A549 (cell line): ENCODE results near the gene A4GNT. TPM values are rescaled to one million over a fixed set of nuclear protein-coding genes. Genes with fewer than 3 reads are reported as not detected.

Experiments used
- ATAC-seq, 2 experiments: fragments of 200-7000 bp in 1 of 2; fragments of >200 bp in 1 of 2; cut with Nextera tagmentation in 1 of 2; cut with Tn5 transposase in 1 of 2; 3 replicates each; pipeline versions ENCODE4 v1.8.0 to v1.9.1; 2018 to 2020; ENCODE audit warnings: mild to moderate bottlenecking in 1 of 2, moderate library complexity in 1 of 2
- CTCF ChIA-PET: fragments of 300-600 bp; sonication (Branson Sonifier 250); formaldehyde crosslinking; extraction: SDS; loops from one replicate; lab custom pipeline; 2021; ENCODE audit warnings: antibody characterized with exemption, inconsistent platforms; lab: Yijun Ruan, JAX
- POLR2A ChIA-PET: fragments of 350-600 bp; formaldehyde crosslinking; extraction: SDS; loops from one replicate; lab custom pipeline; 2021; ENCODE audit warnings: antibody characterized with exemption, inconsistent platforms; lab: Yijun Ruan, JAX
- DNase-seq, 2 experiments: peaks; one replicate each; pipeline versions ENCODE4 v3.0.0 to v3.0.0-alpha.2; 2011 to 2016; ENCODE audit warnings: low read depth in 1 of 2, low spot score in 1 of 2
- FAIRE-seq: peaks from 2 replicates; lab custom pipeline; 2011; peaks lifted over from hg19 to GRCh38; lab: Jason Lieb, UNC
- H3K27ac ChIP-seq, 2 experiments: fragments of >200 bp; sonication (Bioruptor Twin); formaldehyde crosslinking; 3 replicates each; pipeline ENCODE4 v1.5.1; 2016 to 2017
- H3K4me1 ChIP-seq: fragments of >200 bp; sonication (Bioruptor Twin); formaldehyde crosslinking; 3 replicates; pipeline ENCODE4 v1.6.1; 2016
- H3K4me2 ChIP-seq: fragments of >200 bp; sonication (Bioruptor Twin); formaldehyde crosslinking; 3 replicates; pipeline ENCODE4 v1.6.1; 2016
- H3K4me3 ChIP-seq: fragments of >200 bp; sonication (Bioruptor Twin); formaldehyde crosslinking; 3 replicates; pipeline ENCODE4 v1.5.1; 2016
- H3K9me3 ChIP-seq: fragments of >200 bp; sonication (Bioruptor Twin); formaldehyde crosslinking; 3 replicates; pipeline ENCODE4 v1.6.1; 2016
- ATOH8 ChIP-seq: fragments of 250-450 bp; sonication (Bioruptor Pico); IDR thresholded peaks from 2 replicates; pipeline ENCODE4 v1.5.0; 2020; ENCODE audit warnings: low read depth, mild to moderate bottlenecking, moderate library complexity
- BCL3 ChIP-seq: fragments of >200 bp; sonication (Bioruptor Twin); formaldehyde crosslinking; IDR thresholded peaks from 3 replicates; pipeline ENCODE4 v1.6.1; 2016
- CBX2 ChIP-seq: fragments of 200-600 bp; sonication (generic); IDR thresholded peaks from 2 replicates; pipeline ENCODE4 v1.6.1; 2016; ENCODE audit warnings: low read depth, mild to moderate bottlenecking, borderline replicate concordance
- CBX8 ChIP-seq: fragments of 200-600 bp; sonication (generic); IDR thresholded peaks from 2 replicates; pipeline ENCODE4 v1.6.1; 2016
- CEBPB ChIP-seq, 2 experiments: fragments of >200 bp in 1 of 2; sonication (Bioruptor Twin) in 1 of 2; formaldehyde crosslinking in 1 of 2; IDR thresholded peaks; 2 replicates each; pipeline ENCODE4 v1.6.1; 2012 to 2016
- CHD2 ChIP-seq: fragments of 150-350 bp; IDR thresholded peaks from 2 replicates; pipeline ENCODE4 v1.6.1; 2014; ENCODE audit warnings: low read length; ENCODE audit not compliant: partially characterized antibody
- CHD4 ChIP-seq: fragments of 200-600 bp; sonication (generic); IDR thresholded peaks from 2 replicates; pipeline ENCODE4 v1.6.1; 2016; ENCODE audit warnings: antibody characterized with exemption, mild to moderate bottlenecking, borderline replicate concordance
- CTCF ChIP-seq: fragments of >200 bp; sonication (Bioruptor Twin); formaldehyde crosslinking; IDR thresholded peaks from 3 replicates; pipeline ENCODE4 v1.5.1; 2016
- EHF ChIP-seq: fragments of 250-450 bp; sonication (Bioruptor Pico); IDR thresholded peaks from 2 replicates; pipeline ENCODE4 v1.5.0; 2020; ENCODE audit warnings: mild to moderate bottlenecking
- EP300 ChIP-seq, 2 experiments: fragments of >200 bp; sonication (Bioruptor Twin); formaldehyde crosslinking; IDR thresholded peaks; 2 replicates in 1 of 2; 3 replicates in 1 of 2; pipeline ENCODE4 v1.6.1; 2016 to 2017
- ESRRA ChIP-seq: fragments of 150-350 bp; IDR thresholded peaks from 2 replicates; pipeline ENCODE4 v1.6.1; 2014; ENCODE audit warnings: mild to moderate bottlenecking, low read length, borderline replicate concordance
- FOSB ChIP-seq: fragments of 250-450 bp; sonication (Bioruptor Pico); IDR thresholded peaks from 2 replicates; pipeline ENCODE4 v1.5.0; 2020; ENCODE audit warnings: mild to moderate bottlenecking, moderate library complexity
- HEYL ChIP-seq: fragments of 250-450 bp; sonication (Bioruptor Pico); IDR thresholded peaks from 2 replicates; pipeline ENCODE4 v1.8.0; 2021; ENCODE audit warnings: mild to moderate bottlenecking, moderate library complexity
- HMGXB4 ChIP-seq: fragments of 250-450 bp; sonication (Bioruptor Pico); IDR thresholded peaks from 2 replicates; pipeline ENCODE4 v1.5.0; 2021; ENCODE audit warnings: mild to moderate bottlenecking, moderate library complexity, borderline replicate concordance
- HOXA7 ChIP-seq: fragments of 250-450 bp; sonication (Bioruptor Pico); IDR thresholded peaks from 2 replicates; pipeline ENCODE4 v1.5.0; 2020; ENCODE audit warnings: mild to moderate bottlenecking, moderate library complexity
- HOXB5 ChIP-seq: fragments of 250-450 bp; sonication (Bioruptor Pico); IDR thresholded peaks from 2 replicates; pipeline ENCODE4 v1.5.0; 2020; ENCODE audit warnings: mild to moderate bottlenecking, moderate library complexity
- MAX ChIP-seq: IDR thresholded peaks from 2 replicates; pipeline ENCODE4 v1.6.1; 2012
- MYC ChIP-seq: IDR thresholded peaks from 2 replicates; pipeline ENCODE4 v1.6.1; 2012; ENCODE audit warnings: mild to moderate bottlenecking, inconsistent platforms, low read length, improper control_type of control experiment, borderline replicate concordance
- PHF8 ChIP-seq: fragments of 200-600 bp; sonication (generic); IDR thresholded peaks from 2 replicates; pipeline ENCODE4 v1.6.1; 2016; ENCODE audit warnings: low read depth, mild to moderate bottlenecking, antibody characterized with exemption, moderate library complexity, borderline replicate concordance
- POLR2AphosphoS2 ChIP-seq: conservative IDR thresholded peaks from 2 replicates; pipeline ENCODE4 v1.6.1; 2012; ENCODE audit warnings: low read length, improper control_type of control experiment, inconsistent platforms
- RARB ChIP-seq: fragments of 250-450 bp; sonication (Bioruptor Pico); IDR thresholded peaks from 2 replicates; pipeline ENCODE4 v1.8.0; 2021; ENCODE audit warnings: mild to moderate bottlenecking, moderate library complexity
- RFX5 ChIP-seq: fragments of 450-650 bp; IDR thresholded peaks from 2 replicates; pipeline ENCODE4 v1.7.1; 2014; ENCODE audit warnings: antibody characterized with exemption, mild to moderate bottlenecking, moderate library complexity
- ZC3H11A ChIP-seq: fragments of 450-650 bp; IDR thresholded peaks from 2 replicates; pipeline ENCODE4 v1.6.1; 2014; ENCODE audit warnings: antibody characterized with exemption, mild to moderate bottlenecking
- ZNF302 ChIP-seq: fragments of 250-450 bp; sonication (Bioruptor Pico); IDR thresholded peaks from 2 replicates; pipeline ENCODE4 v1.9.0; 2021; ENCODE audit warnings: inconsistent platforms, mild to moderate bottlenecking, moderate library complexity
- ZSCAN20 ChIP-seq: fragments of 250-450 bp; sonication (Bioruptor Pico); IDR thresholded peaks from 2 replicates; pipeline ENCODE4 v1.8.0; 2022; ENCODE audit warnings: mild to moderate bottlenecking, moderate library complexity
- WGBS: methylation state at CpG from one replicate; pipeline ENCODE4 v1.1.6; 2017; ENCODE audit errors: missing lambda C conversion rate; 5-methylcytosine and 5-hydroxymethylcytosine counted together
- polyA plus RNA-seq, 4 experiments: library from polyadenylated mRNA; depleted of rRNA in 3 of 4; stranded (reverse); fragments of >200 nt; fragmentation: RNase III in 1 of 4; extraction: RNeasy Plus Mini Kit Qiagen cat#74134 plus additional on column Dnase treatment in 1 of 4; gene quantifications; 2 replicates in 3 of 4; 3 replicates in 1 of 4; pipeline ENCODE4 v1.2.3, GENCODE V29; 2011 to 2017

Gene A4GNT
- polyA plus RNA-seq, 2 of the 4 experiments (the other 2 are of a cell fraction), result not detected

GRCh38 chr3:138135833-138136194 lies 3.6 kb upstream of the A4GNT start:
- CTCF ChIA-PET, result interaction anchor here (0.8 kb wide), 1 partner anchor 9 kb away, joined by 3 read pairs; no protein-coding TSS in a partner anchor
- H3K4me3 ChIP-seq, result no peak overlapping the region
- H3K4me1 ChIP-seq, result no peaks in the 10 kb centered on the region

GRCh38 chr3:138135146-138135832 lies 3.1 kb upstream of the A4GNT start:
- ATAC-seq (no peak), DNase-seq (no peak), FAIRE-seq (no peak)
- Histone ChIP-seq H3K4me3 (no peak overlapping the region), H3K9me3 (no peaks in the 10 kb centered on the region), H3K4me2 (no peak overlapping the region), H3K27ac (no peak overlapping the region), H3K4me1 (no peaks in the 10 kb centered on the region)
- POLR2A ChIA-PET, result no interaction called here
- 26% methylated on average over 3 of the region's 3 CpGs for WGBS
- CTCF ChIA-PET, result interaction anchor here (0.8 kb wide), 1 partner anchor 8 kb away, joined by 3 read pairs; no protein-coding TSS in a partner anchor
- TF ChIP-seq RFX5 (no peak), PHF8 (no peak), MAX (no peak), POLR2AphosphoS2 (no peak), ZNF302 (CRISPR knock-in tag) (no peak), EP300 (IDR thresholded peaks at IDR 0.05) (no peak), CBX2 (no peak), HEYL (no peak), ZSCAN20 (CRISPR knock-in tag) (no peak), HMGXB4 (no peak), CBX8 (no peak)

More at GRCh38 chr3:138135833-138136194, 3.6 kb upstream of the A4GNT start:
- FAIRE-seq (no peak), DNase-seq (no peak), ATAC-seq (no peak)
- Histone ChIP-seq H3K4me2 (no peak overlapping the region), H3K27ac (no peak overlapping the region), H3K9me3 (no peaks in the 10 kb centered on the region)
- TF ChIP-seq RARB (CRISPR knock-in tag) (no peak), CEBPB (IDR thresholded peaks at IDR 0.05) (no peak), CHD4 (no peak), ZC3H11A (no peak), HMGXB4 (no peak), MYC (no peak), FOSB (no peak), MAX (no peak), EHF (CRISPR knock-in tag) (no peak), ESRRA (no peak), CTCF (no peak), BCL3 (no peak), HOXA7 (CRISPR knock-in tag) (no peak), HOXB5 (CRISPR knock-in tag) (no peak), ATOH8 (CRISPR knock-in tag) (no peak), CHD2 (no peak), ZSCAN20 (CRISPR knock-in tag) (no peak)
- TF ChIP-seq, all 56 proteins: peak for 0
- 69% methylated on average over 2 of the region's 2 CpGs for WGBS
- POLR2A ChIA-PET, result no interaction called here
